ENCODE measurements around the gene LCN10.
"Not testable (repeated sequence)": the region's sequence is repeated elsewhere in the genome, so short reads cannot be mapped to it uniquely, and the experiment has no call there.

Gene LCN10

DNA sequence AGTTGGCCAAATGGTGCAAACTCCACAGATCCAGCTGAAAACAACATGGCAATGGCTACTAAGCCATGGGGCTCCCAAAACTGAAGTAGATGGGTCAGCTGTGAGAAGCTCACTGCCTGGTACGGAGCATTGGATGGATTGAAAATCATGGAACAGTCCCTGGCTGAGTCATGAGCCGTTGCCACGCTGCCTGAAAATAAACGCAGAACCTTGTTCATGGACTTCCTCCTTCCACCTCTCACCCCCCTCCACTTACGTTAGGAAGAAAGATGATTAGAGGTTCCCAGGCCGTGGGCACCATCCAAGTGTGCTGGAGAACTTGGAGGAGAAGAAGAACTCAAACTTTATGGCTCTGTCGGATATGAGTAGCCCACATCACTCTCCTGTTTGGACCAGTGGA is 37.2 kb downstream of the LCN10 start:
- no peak overlapping the region for H3K9ac ChIP-seq (ENCODE audit: low read depth in 1 of 2, low read length in 2 of 2)
- no peak overlapping the region for H3K27ac ChIP-seq (ENCODE audit: low read depth, low read length)
- H3K36me3 ChIP-seq (ENCODE audit: control insufficient read depth in 1 of 2, insufficient read depth in 2 of 2, low read length in 2 of 2), result no peaks in the 10 kb centered on the region
- H3K4me1 ChIP-seq (ENCODE audit: control insufficient read depth in 1 of 2, insufficient read depth in 2 of 2, low read length in 2 of 2), result peaks cover 6 to 26% of the 10 kb centered on the region in 2 donors
- H3K9me3 ChIP-seq (ENCODE audit: control insufficient read depth in 1 of 2, low read length in 2 of 2), result no peaks in the 10 kb centered on the region
- H3K27me3 ChIP-seq (ENCODE audit: control insufficient read depth in 1 of 2, insufficient read depth in 2 of 2, low read length in 2 of 2), result peaks cover 5 to 14% of the 10 kb centered on the region in 2 donors
- no peak overlapping the region for H3K4me3 ChIP-seq (ENCODE audit: low read depth in 1 of 2, low read length in 2 of 2)

DNA sequence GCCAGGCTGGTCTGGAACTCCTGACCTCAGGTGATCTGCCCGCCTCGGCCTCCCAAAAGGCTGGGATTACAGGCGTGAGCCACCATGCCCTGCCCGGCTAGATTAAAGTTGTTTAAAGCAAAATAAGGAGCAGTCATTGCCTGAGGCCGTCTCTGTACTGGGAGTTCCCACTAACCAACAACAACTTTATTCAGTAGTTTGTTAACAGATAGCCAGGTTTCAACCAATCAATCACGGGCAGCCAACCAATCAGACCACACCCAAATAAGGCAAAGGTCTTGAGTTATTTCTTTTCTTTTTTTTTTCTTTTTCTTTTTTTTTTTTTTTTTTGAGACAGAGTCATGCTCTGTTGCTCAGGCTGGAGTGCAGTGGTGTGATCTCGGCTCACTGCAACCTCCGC is 38.0 kb downstream of the LCN10 start:
- H3K27ac ChIP-seq (ENCODE audit: low read depth, low read length); H3K9ac ChIP-seq (ENCODE audit: low read depth in 1 of 2, low read length in 2 of 2); H3K4me3 ChIP-seq (ENCODE audit: low read depth in 1 of 2, low read length in 2 of 2); H3K9me3 ChIP-seq (ENCODE audit: control insufficient read depth in 1 of 2, low read length in 2 of 2); H3K36me3 ChIP-seq (ENCODE audit: control insufficient read depth in 1 of 2, insufficient read depth in 2 of 2, low read length in 2 of 2); H3K27me3 ChIP-seq (ENCODE audit: control insufficient read depth in 1 of 2, insufficient read depth in 2 of 2, low read length in 2 of 2): not testable (repeated sequence)
- H3K4me1 ChIP-seq (ENCODE audit: control insufficient read depth in 1 of 2, insufficient read depth in 2 of 2, low read length in 2 of 2), result peaks cover 6 to 29% of the 10 kb centered on the region in 2 donors

DNA sequence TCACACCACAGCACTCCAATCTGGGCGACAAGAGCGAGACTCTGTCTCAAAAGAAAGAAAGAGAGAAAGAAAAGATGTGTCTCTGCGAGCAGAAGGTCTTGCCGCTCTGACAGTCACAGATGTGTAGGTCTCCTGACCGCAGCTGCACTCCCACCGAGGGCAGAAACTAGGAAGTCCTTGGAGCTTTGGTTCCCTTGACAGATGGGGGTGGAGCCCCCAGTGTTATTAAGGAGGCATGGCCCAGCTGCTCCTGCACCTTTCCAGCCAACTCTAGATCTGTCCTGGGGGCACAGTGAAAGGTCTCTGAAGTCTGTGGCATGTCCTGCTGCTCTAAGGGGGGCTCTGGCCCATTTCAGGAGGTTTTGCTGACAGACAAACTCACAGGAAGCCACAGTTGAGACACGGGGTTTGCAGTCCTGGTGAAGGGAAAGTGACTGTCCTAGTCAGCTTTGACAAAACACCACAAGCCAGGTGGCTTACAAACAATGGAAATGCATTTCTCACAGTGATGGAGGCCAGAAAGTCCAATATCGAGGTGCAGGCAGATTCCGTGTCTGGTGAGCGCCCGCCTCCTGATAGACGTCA is 39.4 kb downstream of the LCN10 start:
- Histone ChIP-seq H3K4me3 (ENCODE audit: low read depth in 1 of 2, low read length in 2 of 2) (no peak overlapping the region), H3K4me1 (ENCODE audit: control insufficient read depth in 1 of 2, insufficient read depth in 2 of 2, low read length in 2 of 2) (peaks cover 6 to 32% of the 10 kb centered on the region in 2 donors)

DNA sequence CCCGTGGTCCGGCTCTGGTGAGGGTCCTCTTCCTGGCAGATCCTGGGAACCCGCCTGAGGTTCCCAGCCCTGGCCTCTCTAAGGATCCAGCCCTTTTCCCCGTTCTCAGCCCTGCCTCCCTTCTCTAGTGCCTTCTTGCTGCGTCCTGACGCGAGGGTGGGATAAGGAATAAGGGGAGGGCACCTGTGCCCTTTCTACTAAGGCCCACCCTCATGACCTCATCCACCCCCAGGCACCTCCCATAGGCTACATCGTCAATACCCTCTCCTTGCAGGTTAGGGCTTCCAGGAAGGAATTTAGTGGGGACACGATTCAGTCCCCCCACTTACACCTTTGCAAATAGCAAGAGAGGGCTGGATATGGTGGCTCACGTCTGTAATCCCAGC is 41.1 kb downstream of the LCN10 start:
- H3K9ac ChIP-seq (ENCODE audit: low read depth in 1 of 2, low read length in 2 of 2), result peak overlapping the region in 1 of 2 donors; percentile 60
- H3K9me3 ChIP-seq (ENCODE audit: control insufficient read depth in 1 of 2, low read length in 2 of 2), result no peaks in the 10 kb centered on the region
- no peaks in the 10 kb centered on the region for H3K36me3 ChIP-seq (ENCODE audit: control insufficient read depth in 1 of 2, insufficient read depth in 2 of 2, low read length in 2 of 2)
- H3K4me3 ChIP-seq (ENCODE audit: low read depth in 1 of 2, low read length in 2 of 2), result peak overlapping the region in 1 of 2 donors; percentile 45
- peaks cover 17 to 43% of the 10 kb centered on the region in 2 donors for H3K4me1 ChIP-seq (ENCODE audit: control insufficient read depth in 1 of 2, insufficient read depth in 2 of 2, low read length in 2 of 2)
- H3K27ac ChIP-seq (ENCODE audit: low read depth, low read length), result no peak overlapping the region
- peaks cover 10% of the 10 kb centered on the region in 2 donors for H3K27me3 ChIP-seq (ENCODE audit: control insufficient read depth in 1 of 2, insufficient read depth in 2 of 2, low read length in 2 of 2)

More for the DNA sequence above, 39.4 kb downstream of the LCN10 start:
- Histone ChIP-seq H3K9me3 (ENCODE audit: control insufficient read depth in 1 of 2, low read length in 2 of 2) (no peaks in the 10 kb centered on the region), H3K9ac (ENCODE audit: low read depth in 1 of 2, low read length in 2 of 2) (no peak overlapping the region), H3K36me3 (ENCODE audit: control insufficient read depth in 1 of 2, insufficient read depth in 2 of 2, low read length in 2 of 2) (no peaks in the 10 kb centered on the region), H3K27me3 (ENCODE audit: control insufficient read depth in 1 of 2, insufficient read depth in 2 of 2, low read length in 2 of 2) (peaks cover 10% of the 10 kb centered on the region in 2 donors), H3K27ac (ENCODE audit: low read depth, low read length) (no peak overlapping the region)

DNA sequence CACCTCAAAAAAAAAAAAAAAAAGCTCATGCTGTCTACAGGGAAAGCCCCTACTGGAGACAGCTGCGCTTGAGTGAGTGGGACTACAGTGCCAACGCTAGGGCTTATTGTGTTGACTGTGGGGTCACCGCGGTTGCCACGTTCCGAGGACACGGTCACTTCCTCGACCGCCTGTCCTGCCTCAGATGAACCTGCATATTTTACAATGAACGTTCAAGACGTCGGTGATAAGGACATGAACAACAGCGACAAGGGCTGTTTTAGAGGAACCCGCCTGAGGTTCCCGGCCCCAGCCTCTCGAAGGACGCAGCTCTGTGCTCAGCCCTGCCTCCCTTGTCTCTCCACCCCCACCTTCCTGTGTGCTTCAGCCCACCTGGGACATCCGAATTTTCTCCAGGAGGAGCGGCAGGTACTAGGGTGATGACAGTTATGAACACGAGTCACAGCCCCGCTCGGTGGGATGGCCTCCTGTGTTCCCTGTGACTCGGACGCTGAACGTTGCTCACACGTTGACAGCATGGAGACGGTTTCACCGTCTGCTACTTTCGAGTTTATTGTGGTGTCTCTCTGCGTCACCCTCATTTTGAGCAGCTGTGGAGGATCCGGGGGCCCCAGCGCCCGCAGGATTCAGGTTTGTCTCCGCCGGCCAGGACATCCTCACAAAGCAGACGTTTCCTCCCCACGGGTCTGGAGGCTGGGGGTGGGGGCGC is 41.6 kb downstream of the LCN10 start:
- peaks cover 22 to 47% of the 10 kb centered on the region in 2 donors for H3K4me1 ChIP-seq (ENCODE audit: control insufficient read depth in 1 of 2, insufficient read depth in 2 of 2, low read length in 2 of 2)

DNA sequence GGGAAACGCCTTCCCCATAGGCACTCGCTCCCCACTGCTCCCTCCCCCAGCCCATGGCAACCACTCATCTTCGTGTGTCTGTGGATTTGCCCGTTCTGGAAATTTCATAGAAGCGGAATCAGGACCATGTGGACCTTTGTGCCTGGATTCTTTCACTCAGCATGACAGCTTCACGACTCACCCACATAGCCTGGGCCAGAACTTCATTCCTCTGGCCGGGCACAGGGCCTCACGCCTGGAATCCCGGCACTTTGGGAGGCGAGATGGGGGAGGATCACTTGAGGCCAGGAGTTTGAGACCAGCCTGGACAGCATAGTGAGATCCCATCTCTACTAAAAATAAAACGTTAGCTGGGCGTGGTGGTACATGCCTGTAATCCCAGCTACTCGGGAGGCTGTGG is 42.4 kb downstream of the LCN10 start:
- no peaks in the 10 kb centered on the region for H3K36me3 ChIP-seq (ENCODE audit: control insufficient read depth in 1 of 2, insufficient read depth in 2 of 2, low read length in 2 of 2)
- H3K9me3 ChIP-seq (ENCODE audit: control insufficient read depth in 1 of 2, low read length in 2 of 2), result no peaks in the 10 kb centered on the region
- H3K27me3 ChIP-seq (ENCODE audit: control insufficient read depth in 1 of 2, insufficient read depth in 2 of 2, low read length in 2 of 2), result peaks cover 10% of the 10 kb centered on the region in 2 donors
- H3K4me1 ChIP-seq (ENCODE audit: control insufficient read depth in 1 of 2, insufficient read depth in 2 of 2, low read length in 2 of 2), result peaks cover 27 to 52% of the 10 kb centered on the region in 2 donors
- H3K27ac ChIP-seq (ENCODE audit: low read depth, low read length), result no peak overlapping the region
- H3K9ac ChIP-seq (ENCODE audit: low read depth in 1 of 2, low read length in 2 of 2), result no peak overlapping the region
- no peak overlapping the region for H3K4me3 ChIP-seq (ENCODE audit: low read depth in 1 of 2, low read length in 2 of 2)

More for the DNA sequence above, 41.6 kb downstream of the LCN10 start:
- H3K9ac ChIP-seq (ENCODE audit: low read depth in 1 of 2, low read length in 2 of 2), result peak overlapping the region in 1 of 2 donors; percentile 60
- H3K36me3 ChIP-seq (ENCODE audit: control insufficient read depth in 1 of 2, insufficient read depth in 2 of 2, low read length in 2 of 2), result no peaks in the 10 kb centered on the region
- no peaks in the 10 kb centered on the region for H3K9me3 ChIP-seq (ENCODE audit: control insufficient read depth in 1 of 2, low read length in 2 of 2)
- H3K27me3 ChIP-seq (ENCODE audit: control insufficient read depth in 1 of 2, insufficient read depth in 2 of 2, low read length in 2 of 2), result peaks cover 10% of the 10 kb centered on the region in 2 donors
- peak overlapping the region; percentile 45 to 46 for H3K4me3 ChIP-seq (ENCODE audit: low read depth in 1 of 2, low read length in 2 of 2)
- H3K27ac ChIP-seq (ENCODE audit: low read depth, low read length), result no peak overlapping the region

DNA sequence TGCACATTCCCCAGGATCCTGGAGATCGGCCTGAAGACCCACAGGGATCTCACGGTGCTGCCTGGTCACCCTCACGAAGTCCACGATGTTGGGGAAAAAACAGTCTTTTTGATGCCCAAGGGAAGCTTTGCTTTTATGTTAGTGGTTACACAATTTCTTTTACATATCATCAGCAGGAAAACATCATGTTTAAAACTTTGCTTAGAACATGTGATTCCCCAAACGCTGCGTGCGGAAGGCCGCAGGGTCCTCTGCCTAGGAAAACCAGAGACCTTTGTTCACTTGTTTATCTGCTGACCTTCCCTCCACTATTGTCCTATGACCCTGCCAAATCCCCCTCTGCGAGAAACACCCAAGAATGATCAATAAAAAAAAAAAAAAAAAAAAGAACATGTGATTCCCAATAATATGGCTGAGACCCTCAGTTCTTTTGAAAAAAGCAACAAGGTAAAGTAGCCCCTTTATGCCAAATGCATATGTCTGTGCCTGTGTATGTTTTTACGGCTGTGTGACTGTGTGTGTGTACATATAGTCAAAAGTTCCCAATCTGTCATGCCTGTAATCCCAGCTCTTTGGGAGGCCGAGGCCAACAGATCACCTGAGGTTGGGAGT is 44.0 kb downstream of the LCN10 start:
- H3K9me3 ChIP-seq (ENCODE audit: control insufficient read depth in 1 of 2, low read length in 2 of 2), result no peaks in the 10 kb centered on the region
- H3K27me3 ChIP-seq (ENCODE audit: control insufficient read depth in 1 of 2, insufficient read depth in 2 of 2, low read length in 2 of 2), result peaks cover 10% of the 10 kb centered on the region in 2 donors
- no peaks in the 10 kb centered on the region for H3K36me3 ChIP-seq (ENCODE audit: control insufficient read depth in 1 of 2, insufficient read depth in 2 of 2, low read length in 2 of 2)
- no peak overlapping the region for H3K4me3 ChIP-seq (ENCODE audit: low read depth in 1 of 2, low read length in 2 of 2)
- H3K27ac ChIP-seq (ENCODE audit: low read depth, low read length), result no peak overlapping the region
- H3K4me1 ChIP-seq (ENCODE audit: control insufficient read depth in 1 of 2, insufficient read depth in 2 of 2, low read length in 2 of 2), result peaks cover 27 to 56% of the 10 kb centered on the region in 2 donors
- H3K9ac ChIP-seq (ENCODE audit: low read depth in 1 of 2, low read length in 2 of 2), result no peak overlapping the region

DNA sequence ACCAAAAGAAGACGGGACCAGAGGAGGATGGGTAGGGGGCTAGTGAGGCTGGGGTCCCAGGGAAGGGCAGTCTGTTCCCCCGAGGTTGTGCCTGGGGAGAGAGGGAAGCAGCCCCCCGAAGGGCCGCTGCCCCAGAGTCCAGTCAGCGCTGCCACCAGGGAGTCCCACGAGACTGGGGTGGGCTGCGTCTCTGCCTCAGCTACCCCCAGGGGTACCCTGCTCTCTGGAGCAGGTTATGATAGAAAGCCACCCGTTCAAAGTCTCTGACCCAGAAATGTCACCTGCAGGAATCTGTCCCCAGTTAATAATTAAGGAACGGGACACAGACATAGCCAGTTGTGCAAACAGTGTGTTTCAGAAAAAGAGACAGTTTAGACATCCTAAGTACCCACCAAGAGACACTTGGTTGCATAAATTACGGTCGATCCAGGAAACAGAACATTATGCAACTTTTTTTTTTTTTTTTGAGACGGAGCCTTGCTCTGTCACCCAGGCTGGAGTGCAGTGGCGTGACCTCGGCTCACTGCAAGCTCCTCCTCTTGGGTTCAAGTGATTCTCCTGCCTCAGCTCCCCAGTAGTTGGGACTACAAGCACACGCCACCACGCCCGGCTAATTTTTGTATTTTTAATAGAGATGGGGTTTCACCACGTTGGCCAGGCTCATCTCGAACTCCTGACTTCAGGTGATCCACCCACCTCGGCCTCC is 44.8 kb downstream of the LCN10 start:
- H3K36me3 ChIP-seq (ENCODE audit: control insufficient read depth in 1 of 2, insufficient read depth in 2 of 2, low read length in 2 of 2), result no peaks in the 10 kb centered on the region
- H3K9me3 ChIP-seq (ENCODE audit: control insufficient read depth in 1 of 2, low read length in 2 of 2), result no peaks in the 10 kb centered on the region
- peak overlapping the region; percentile 50 for H3K27ac ChIP-seq (ENCODE audit: low read depth, low read length)
- peak overlapping the region; percentile 57 to 58 for H3K4me3 ChIP-seq (ENCODE audit: low read depth in 1 of 2, low read length in 2 of 2)
- peak overlapping the region; percentile 54 to 63 for H3K9ac ChIP-seq (ENCODE audit: low read depth in 1 of 2, low read length in 2 of 2)
- H3K4me1 ChIP-seq (ENCODE audit: control insufficient read depth in 1 of 2, insufficient read depth in 2 of 2, low read length in 2 of 2), result peaks cover 33 to 59% of the 10 kb centered on the region in 2 donors
- H3K27me3 ChIP-seq (ENCODE audit: control insufficient read depth in 1 of 2, insufficient read depth in 2 of 2, low read length in 2 of 2), result peaks cover 10% of the 10 kb centered on the region in 2 donors

DNA sequence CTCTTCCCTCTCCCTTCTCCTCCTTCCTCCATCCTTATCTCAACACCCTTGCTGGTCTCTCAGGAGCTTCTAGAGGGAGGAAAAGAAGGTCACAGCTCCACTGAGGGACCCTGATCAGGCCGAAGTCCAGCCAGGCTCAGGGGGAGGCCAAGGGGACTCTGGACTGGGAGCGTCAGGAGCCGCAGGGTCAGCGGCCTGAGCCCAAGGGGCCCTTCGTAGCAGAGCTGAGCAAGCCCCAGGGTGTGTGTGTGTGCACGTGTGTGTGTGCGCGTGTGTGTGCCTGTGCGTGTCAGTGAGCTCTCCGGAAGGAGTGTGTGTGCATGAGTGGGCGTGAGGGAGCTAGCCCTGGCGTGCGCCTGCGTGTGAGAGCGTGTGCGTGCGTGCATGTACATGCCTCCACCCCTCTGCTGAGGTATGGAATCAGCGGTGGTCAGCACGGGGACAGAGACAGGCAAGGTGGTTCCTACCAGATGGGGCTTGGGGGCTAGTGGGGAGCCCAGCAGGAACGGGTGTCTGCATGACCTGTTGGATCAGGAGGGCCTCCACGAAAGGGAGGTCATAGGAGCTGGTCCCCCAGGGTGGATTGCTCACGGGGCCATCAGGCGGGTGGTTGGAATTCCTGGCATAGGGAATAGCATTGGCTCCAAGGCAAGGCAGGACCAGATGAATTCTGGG is 45.5 kb downstream of the LCN10 start:
- H3K27ac ChIP-seq (ENCODE audit: low read depth, low read length), result peak overlapping the region; percentile 77
- H3K9ac ChIP-seq (ENCODE audit: low read depth in 1 of 2, low read length in 2 of 2), result peak overlapping the region; percentile 54 to 63
- H3K27me3 ChIP-seq (ENCODE audit: control insufficient read depth in 1 of 2, insufficient read depth in 2 of 2, low read length in 2 of 2), result peaks cover 10% of the 10 kb centered on the region in 2 donors
- no peaks in the 10 kb centered on the region for H3K36me3 ChIP-seq (ENCODE audit: control insufficient read depth in 1 of 2, insufficient read depth in 2 of 2, low read length in 2 of 2)
- H3K4me1 ChIP-seq (ENCODE audit: control insufficient read depth in 1 of 2, insufficient read depth in 2 of 2, low read length in 2 of 2), result peaks cover 39 to 66% of the 10 kb centered on the region in 2 donors
- H3K4me3 ChIP-seq (ENCODE audit: low read depth in 1 of 2, low read length in 2 of 2), result peak overlapping the region; percentile 57 to 58
- no peaks in the 10 kb centered on the region for H3K9me3 ChIP-seq (ENCODE audit: control insufficient read depth in 1 of 2, low read length in 2 of 2)

All from duodenal mucosa (tissue), 2 donors.